Mesothelial cell of epicardium (in vitro differentiated cells): ENCODE measurements around the gene RTF1. TPM values are rescaled to one million over a fixed set of nuclear protein-coding genes. Genes with fewer than 3 reads are reported as not detected.

Experiments
- DNase-seq, 2 experiments: peaks; one replicate each; pipeline ENCODE4 v3.0.0; 2021; ENCODE audit warnings: low spot score in 2 of 2; ENCODE audit not compliant: unreplicated experiment in 2 of 2
- H3K27ac Mint-ChIP-seq: 2 replicates; pipeline ENCODE4 v1.8.0; 2021; ENCODE audit warnings: mixed read lengths
- H3K27me3 Mint-ChIP-seq: 2 replicates; pipeline ENCODE4 v1.8.0; 2021; ENCODE audit warnings: low read depth, mixed read lengths
- H3K36me3 Mint-ChIP-seq: 2 replicates; pipeline ENCODE4 v1.8.0; 2021; ENCODE audit warnings: mixed read lengths
- H3K4me1 Mint-ChIP-seq: 2 replicates; pipeline ENCODE4 v1.8.0; 2021; ENCODE audit warnings: mixed read lengths
- H3K4me3 Mint-ChIP-seq: 2 replicates; pipeline ENCODE4 v1.8.0; 2021; ENCODE audit warnings: mild to moderate bottlenecking, moderate library complexity, mixed read lengths
- H3K9me3 Mint-ChIP-seq: 2 replicates; pipeline ENCODE4 v1.8.0; 2021; ENCODE audit warnings: mixed read lengths
- CTCF ChIP-seq: fragments of 200-600 bp; sonication (generic); IDR thresholded peaks from one replicate; pipeline ENCODE4 v1.5.0; 2021; ENCODE audit warnings: antibody characterized with exemption; ENCODE audit not compliant: unreplicated experiment
- total RNA-seq: library from RNA; stranded (reverse); gene quantifications from 3 replicates; pipeline ENCODE4 v1.2.1, GENCODE V29; 2021

Gene RTF1
- total RNA-seq, 1 donor from 2014 or later: 63.5 TPM

GRCh38 chr15:41498657-41499056 is 81.8 kb downstream of the RTF1 start:
- Mint-ChIP-seq H3K9me3 (no peaks in the 10 kb centered on the region), H3K27me3 (peaks cover 94% of the 10 kb centered on the region), H3K4me1 (peaks cover 17% of the 10 kb centered on the region), H3K36me3 (no peaks in the 10 kb centered on the region), H3K4me3 (no peak overlapping the region), H3K27ac (no peak overlapping the region)
- no peak for DNase-seq
- TF ChIP-seq CTCF: no peak

DNA sequence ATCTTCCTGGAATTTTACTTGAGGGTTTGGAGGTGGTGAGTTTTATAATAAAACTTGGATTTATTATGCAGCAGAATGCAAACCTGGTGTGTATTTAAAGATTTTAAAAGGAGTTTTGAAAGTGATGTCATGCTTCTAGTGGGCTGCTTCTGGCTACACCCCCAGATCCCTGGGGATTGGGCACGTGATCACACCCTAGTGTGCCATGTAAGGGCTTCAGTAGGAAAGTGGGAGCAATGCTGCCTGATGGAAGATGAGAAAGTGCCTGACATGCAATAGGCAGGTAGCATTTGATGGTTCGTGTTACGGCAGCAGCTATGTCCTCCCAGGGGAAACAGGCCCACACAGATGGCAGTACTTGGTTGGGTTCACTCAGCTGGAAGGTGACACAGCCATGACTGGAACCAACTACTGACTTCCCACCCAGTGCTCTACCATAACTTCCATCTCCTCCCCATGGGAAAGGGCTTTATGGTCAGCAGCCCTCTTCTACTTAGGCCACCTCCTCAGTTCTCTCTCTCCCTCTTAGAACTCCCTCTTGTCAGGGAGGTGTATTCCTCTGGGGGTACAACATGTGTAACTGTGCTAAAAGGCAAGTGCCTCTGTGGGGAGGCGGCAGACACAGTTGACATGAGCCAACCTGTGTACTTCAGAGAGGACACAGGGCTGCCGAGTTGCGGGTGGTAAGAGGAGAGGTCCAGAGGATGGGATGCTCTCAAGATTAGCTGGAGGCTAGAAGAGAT is 82.4 kb downstream of the RTF1 start:
- H3K27me3 Mint-ChIP-seq: peaks cover 98% of the 10 kb centered on the region
- TF ChIP-seq CTCF: no peak
- H3K4me1 Mint-ChIP-seq: peaks cover 17% of the 10 kb centered on the region
- H3K36me3 Mint-ChIP-seq: no peaks in the 10 kb centered on the region
- no peak overlapping the region for H3K4me3 Mint-ChIP-seq
- H3K27ac Mint-ChIP-seq: no peak overlapping the region
- DNase-seq: no peak
- no peaks in the 10 kb centered on the region for H3K9me3 Mint-ChIP-seq

GRCh38 chr15:41501191-41501917 is 84.5 kb downstream of the RTF1 start:
- H3K9me3 Mint-ChIP-seq: no peaks in the 10 kb centered on the region
- H3K4me1 Mint-ChIP-seq: peaks cover 15% of the 10 kb centered on the region
- no peak overlapping the region for H3K27ac Mint-ChIP-seq
- DNase-seq: no peak
- no peak for TF ChIP-seq CTCF
- H3K27me3 Mint-ChIP-seq: peaks cover 99% of the 10 kb centered on the region
- H3K4me3 Mint-ChIP-seq: peak overlapping the region; percentile 58
- no peaks in the 10 kb centered on the region for H3K36me3 Mint-ChIP-seq

- no peak for DNase-seq
- Mint-ChIP-seq H3K4me1 (peaks cover 15% of the 10 kb centered on the region), H3K27ac (no peak overlapping the region), H3K36me3 (no peaks in the 10 kb centered on the region), H3K27me3 (peaks cover 99% of the 10 kb centered on the region), H3K4me3 (peak overlapping the region; percentile 40), H3K9me3 (no peaks in the 10 kb centered on the region)
- no peak for TF ChIP-seq CTCF
Observed at GRCh38 chr15:41501931-41502794, 85.3 kb downstream of the RTF1 start.

DNA sequence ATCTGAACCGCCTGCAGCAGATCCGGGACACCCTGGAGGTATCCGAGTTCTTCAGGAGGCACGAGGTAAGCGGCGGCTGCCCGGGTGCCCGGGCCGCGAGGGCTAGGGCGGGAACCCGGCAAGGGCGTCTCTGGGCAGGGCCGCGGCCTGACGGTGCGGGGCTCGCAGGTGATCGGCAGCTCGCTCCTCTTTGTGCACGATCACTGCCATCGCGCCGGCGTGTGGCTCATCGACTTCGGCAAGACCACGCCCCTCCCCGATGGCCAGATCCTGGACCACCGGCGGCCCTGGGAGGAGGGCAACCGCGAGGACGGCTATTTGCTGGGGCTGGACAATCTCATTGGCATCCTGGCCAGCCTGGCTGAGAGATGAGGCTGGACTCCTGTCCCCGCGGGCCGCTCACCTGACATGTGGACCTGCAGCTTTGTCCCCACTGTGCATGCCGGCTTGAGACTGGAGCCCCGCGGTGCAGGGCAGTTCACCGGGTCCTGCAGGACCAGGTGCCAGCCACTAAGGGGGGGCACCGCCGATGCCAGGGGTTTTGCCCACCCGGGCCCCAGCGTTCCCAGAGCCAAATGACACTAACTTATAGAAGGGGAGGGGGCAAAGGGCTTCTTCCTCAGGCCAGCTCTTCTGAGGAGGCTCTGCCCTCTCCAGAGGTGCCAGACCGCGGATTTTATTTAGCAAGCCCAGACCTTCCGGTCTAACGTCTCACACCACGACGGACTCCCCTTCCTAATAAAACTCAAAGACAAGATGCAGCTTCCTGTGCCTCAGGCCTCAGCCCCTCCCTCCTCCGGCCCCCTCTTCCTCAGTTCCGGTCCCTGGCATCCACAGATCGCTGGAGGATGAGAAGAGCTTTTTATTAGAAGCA is 86.1 kb downstream of the RTF1 start:
- no peak overlapping the region for H3K27ac Mint-ChIP-seq
- no peak for TF ChIP-seq CTCF
- H3K36me3 Mint-ChIP-seq: no peaks in the 10 kb centered on the region
- peaks cover 15% of the 10 kb centered on the region for H3K4me1 Mint-ChIP-seq
- peak overlapping the region; percentile 40 for H3K4me3 Mint-ChIP-seq
- DNase-seq: no peak
- peaks cover 99% of the 10 kb centered on the region for H3K27me3 Mint-ChIP-seq
- no peaks in the 10 kb centered on the region for H3K9me3 Mint-ChIP-seq
